BE2C (cell line): ENCODE results near the gene SEC14L2.

Experiments
- DNase-seq: peaks from one replicate; pipeline ENCODE4 v3.0.0-alpha.2; 2020
- H3K27me3 ChIP-seq: fragments of 250-450 bp; sonication (Bioruptor Pico); 2 replicates; pipeline ENCODE4 v1.5.1; 2020; ENCODE audit warnings: mild to moderate bottlenecking
- H3K36me3 ChIP-seq: fragments of 250-450 bp; sonication (Bioruptor Pico); 2 replicates; pipeline ENCODE4 v1.5.1; 2020; ENCODE audit warnings: mild to moderate bottlenecking
- H3K4me1 ChIP-seq: fragments of 250-450 bp; sonication (Bioruptor Pico); 2 replicates; pipeline ENCODE4 v1.5.1; 2020
- H3K4me3 ChIP-seq: 2 replicates; pipeline ENCODE4 v1.5.1; 2011; ENCODE audit warnings: low read depth, low read length
- H3K9me3 ChIP-seq: fragments of 250-450 bp; sonication (Bioruptor Pico); 2 replicates; pipeline ENCODE4 v1.5.1; 2020
- TF ChIP-seq, protein P1 (sequence below): IDR thresholded peaks from 2 replicates; pipeline ENCODE4 v1.5.1; 2012; ENCODE audit warnings: mild to moderate bottlenecking, low read depth, low read length

Gene SEC14L2

DNA sequence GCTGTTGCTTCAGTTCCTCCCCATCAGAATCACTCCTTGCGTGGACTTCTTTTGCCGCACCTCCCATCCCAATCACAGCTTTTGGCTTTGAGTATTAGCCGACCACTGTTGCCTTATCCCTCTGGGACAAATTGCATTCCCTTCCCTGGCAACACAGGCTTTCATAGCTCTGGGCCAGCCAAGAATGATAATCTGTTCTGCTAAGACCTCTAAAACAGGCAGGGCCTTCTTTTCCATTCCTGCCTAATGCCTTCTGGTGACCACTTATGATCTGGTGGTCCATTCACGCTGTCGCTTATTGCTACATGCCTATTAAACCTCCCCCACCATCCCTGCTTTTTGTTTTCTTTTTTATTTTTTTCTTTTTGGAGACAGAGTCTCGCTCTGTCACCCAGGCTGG lies 9.6 kb downstream of the SEC14L2 start:
- Histone ChIP-seq H3K27me3 (no peaks in the 10 kb centered on the region; the same call in 1 of the 2 replicates), H3K9me3 (no peaks in the 10 kb centered on the region), H3K4me3 (no peak overlapping the region), H3K36me3 (no peaks in the 10 kb centered on the region), H3K4me1 (no peaks in the 10 kb centered on the region)
- no peak for DNase-seq
- TF ChIP-seq, protein P1, sequence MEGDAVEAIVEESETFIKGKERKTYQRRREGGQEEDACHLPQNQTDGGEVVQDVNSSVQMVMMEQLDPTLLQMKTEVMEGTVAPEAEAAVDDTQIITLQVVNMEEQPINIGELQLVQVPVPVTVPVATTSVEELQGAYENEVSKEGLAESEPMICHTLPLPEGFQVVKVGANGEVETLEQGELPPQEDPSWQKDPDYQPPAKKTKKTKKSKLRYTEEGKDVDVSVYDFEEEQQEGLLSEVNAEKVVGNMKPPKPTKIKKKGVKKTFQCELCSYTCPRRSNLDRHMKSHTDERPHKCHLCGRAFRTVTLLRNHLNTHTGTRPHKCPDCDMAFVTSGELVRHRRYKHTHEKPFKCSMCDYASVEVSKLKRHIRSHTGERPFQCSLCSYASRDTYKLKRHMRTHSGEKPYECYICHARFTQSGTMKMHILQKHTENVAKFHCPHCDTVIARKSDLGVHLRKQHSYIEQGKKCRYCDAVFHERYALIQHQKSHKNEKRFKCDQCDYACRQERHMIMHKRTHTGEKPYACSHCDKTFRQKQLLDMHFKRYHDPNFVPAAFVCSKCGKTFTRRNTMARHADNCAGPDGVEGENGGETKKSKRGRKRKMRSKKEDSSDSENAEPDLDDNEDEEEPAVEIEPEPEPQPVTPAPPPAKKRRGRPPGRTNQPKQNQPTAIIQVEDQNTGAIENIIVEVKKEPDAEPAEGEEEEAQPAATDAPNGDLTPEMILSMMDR, result no peak

DNA sequence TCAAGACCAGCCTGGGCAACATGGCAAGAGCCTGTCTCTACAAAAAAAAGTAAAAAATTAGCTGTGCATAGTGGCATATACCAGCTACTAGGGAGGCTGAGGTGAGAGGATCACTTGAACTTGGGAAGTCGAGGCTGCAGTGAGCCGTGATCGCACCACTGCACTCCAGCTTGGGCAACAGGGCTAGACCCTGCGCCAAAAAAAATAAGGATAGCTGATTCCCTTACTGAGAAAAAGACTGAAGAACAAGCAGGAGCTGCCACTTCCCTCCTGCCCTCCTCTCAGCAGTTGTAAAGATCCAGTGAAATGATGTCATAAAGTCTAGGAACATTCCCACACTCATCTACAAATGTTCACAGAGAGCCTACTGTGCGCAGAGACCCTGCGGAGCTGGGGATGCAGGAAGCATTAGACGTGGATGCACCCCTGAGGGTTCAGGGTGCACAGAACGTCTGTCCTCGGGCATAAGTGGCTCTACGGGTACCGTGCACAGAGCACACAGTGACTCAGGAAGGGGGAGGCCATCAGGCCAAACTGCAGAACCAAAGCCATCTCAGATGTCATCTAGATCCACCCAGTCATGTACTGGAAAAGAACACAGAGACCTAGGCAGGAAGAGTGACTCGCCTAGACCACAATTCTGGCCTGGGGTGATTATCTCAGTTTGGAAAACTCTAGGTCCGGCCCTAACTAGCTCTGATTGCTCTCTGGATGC lies 11.7 kb downstream of the SEC14L2 start:
- TF ChIP-seq, protein P1, result no peak
- no peak for DNase-seq
- Histone ChIP-seq H3K27me3 (no peaks in the 10 kb centered on the region; the same call in 1 of the 2 replicates), H3K9me3 (no peaks in the 10 kb centered on the region), H3K4me1 (no peaks in the 10 kb centered on the region), H3K36me3 (no peaks in the 10 kb centered on the region), H3K4me3 (no peak overlapping the region)

DNA sequence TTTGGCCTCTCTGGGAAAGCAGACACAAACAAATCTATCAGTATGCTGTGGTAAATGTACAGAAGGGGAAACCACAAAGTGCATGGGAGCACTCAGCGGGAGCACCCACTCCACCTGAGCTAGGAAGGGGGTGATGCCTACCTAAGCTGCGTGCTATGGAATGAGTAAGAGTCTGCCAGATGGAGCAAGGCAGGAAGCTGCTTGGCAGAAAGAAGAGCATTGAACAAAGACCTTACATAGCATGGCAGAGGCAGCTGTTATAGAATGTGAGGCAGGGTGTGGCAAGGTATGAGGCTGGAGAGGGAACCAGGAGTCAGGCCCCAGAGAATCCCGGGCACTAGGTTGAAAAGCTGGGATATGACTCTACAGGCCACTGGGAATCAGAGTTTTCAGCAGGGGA lies 15.0 kb downstream of the SEC14L2 start:
- no peak for DNase-seq
- H3K4me3 ChIP-seq, result no peak overlapping the region
- H3K4me1 ChIP-seq, result no peaks in the 10 kb centered on the region
- no peaks in the 10 kb centered on the region for H3K36me3 ChIP-seq
- H3K9me3 ChIP-seq, result no peaks in the 10 kb centered on the region
- TF ChIP-seq, protein P1, result no peak
- H3K27me3 ChIP-seq, result no peaks in the 10 kb centered on the region; the same call in 1 of the 2 replicates

DNA sequence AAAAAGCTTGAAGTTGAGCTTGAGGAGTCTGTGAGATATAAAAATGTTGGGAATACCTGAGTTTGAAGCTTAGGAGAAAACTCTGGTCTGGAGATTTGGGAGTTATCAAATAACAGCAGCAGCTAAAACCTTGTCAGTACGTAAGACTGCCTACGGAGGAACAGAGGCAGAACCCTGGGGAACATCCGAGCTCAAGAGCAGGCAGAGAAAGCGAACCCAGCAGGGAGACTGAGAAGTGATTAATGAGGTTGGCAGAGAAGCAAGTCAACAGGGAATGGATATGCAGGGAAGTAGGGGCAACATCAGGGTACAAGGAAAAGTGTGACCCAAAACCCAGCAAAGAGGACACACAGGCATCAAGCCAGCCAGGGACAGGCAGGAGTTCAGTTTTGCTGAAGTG lies 16.2 kb downstream of the SEC14L2 start:
- TF ChIP-seq, protein P1, result no peak
- no peaks in the 10 kb centered on the region for H3K4me1 ChIP-seq
- H3K4me3 ChIP-seq, result no peak overlapping the region
- H3K27me3 ChIP-seq, result no peaks in the 10 kb centered on the region
- H3K9me3 ChIP-seq, result no peaks in the 10 kb centered on the region
- H3K36me3 ChIP-seq, result no peaks in the 10 kb centered on the region
- DNase-seq, result no peak

DNA sequence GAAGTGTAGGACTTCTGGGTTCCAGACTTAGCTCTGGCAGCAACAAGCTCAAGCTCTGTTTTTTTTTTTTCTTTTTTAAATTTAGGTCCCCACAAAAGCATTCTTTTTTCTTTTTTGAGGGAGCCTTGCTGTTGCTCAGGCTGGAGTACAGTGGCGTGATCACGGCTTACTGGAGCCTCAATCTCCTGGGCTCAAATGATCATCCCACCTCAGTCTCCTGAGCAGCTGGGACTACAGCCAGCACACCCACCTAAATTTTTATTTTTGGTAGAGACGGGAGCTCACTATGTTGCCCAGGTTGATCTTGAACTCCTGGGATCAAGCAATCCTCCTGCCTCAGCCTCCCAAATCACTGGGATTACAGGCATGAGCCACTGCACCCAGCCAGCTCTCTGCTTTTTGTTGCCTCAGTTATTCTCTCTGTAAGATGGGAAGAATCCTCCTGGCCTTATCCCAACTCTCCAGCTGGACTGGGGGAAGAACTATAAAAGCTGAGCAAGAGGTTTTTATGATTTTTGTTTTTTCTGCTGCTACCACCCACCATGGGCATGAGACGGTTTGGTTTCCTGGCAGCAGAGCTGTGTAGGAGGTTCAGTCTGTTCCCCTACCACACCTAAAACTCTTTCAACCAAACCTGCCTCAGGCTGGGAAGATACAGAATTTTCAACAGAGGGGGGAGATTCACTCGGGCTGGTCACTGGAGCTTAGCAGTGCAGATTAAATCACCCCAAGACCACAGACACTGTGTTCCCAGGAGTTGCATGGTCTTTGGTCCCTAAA lies 17.1 kb downstream of the SEC14L2 start:
- Histone ChIP-seq H3K27me3 (no peaks in the 10 kb centered on the region), H3K4me1 (no peaks in the 10 kb centered on the region), H3K9me3 (no peaks in the 10 kb centered on the region), H3K36me3 (no peaks in the 10 kb centered on the region), H3K4me3 (no peak overlapping the region)
- no peak for DNase-seq
- TF ChIP-seq, protein P1, result no peak

DNA sequence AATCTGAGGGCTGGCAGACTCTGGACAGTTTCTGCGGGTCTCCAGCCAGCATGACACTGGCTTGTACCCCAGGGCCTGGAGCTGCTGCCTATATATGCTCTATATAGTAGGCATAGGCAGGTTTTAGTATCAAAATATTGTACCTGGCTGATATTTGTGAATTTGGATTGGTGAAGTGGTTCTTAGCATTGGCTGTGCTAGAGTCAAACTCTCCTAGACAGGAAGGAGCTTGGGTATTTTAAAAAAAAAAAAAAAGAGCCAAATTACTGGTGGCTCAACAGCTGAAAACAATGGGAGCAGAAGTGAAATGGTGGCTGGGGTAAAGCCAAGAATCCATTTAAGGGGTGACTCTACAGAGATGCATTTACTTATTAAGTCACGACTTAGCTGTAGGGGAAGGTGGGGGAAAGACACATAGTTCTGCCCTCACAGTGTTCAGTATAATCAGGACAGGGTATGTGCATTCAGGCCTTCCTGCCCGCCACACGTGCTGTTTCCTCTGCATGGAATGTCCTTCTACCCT lies 17.8 kb downstream of the SEC14L2 start:
- no peaks in the 10 kb centered on the region for H3K9me3 ChIP-seq
- no peak for DNase-seq
- TF ChIP-seq, protein P1, result no peak
- H3K4me1 ChIP-seq, result no peaks in the 10 kb centered on the region
- no peaks in the 10 kb centered on the region for H3K36me3 ChIP-seq
- H3K27me3 ChIP-seq, result no peaks in the 10 kb centered on the region
- H3K4me3 ChIP-seq, result no peak overlapping the region
